H9 (cell line): Measurements from ENCODE around the gene RPGRIP1L. TPM values are rescaled to one million over a fixed set of nuclear protein-coding genes. Genes with fewer than 3 reads are reported as not detected.

Source experiments
- DNase-seq: peaks from one replicate; pipeline ENCODE4 v3.0.0-alpha.2; 2017
- H2AFZ ChIP-seq: one replicate; pipeline ENCODE4 v1.6.1; 2013; ENCODE audit warnings: mild to moderate bottlenecking, low read length, control low read depth, moderate library complexity
- H2AK5ac ChIP-seq: 2 replicates; pipeline ENCODE4 v1.6.1; 2013; ENCODE audit warnings: low read length, control low read depth, mixed read lengths; ENCODE audit not compliant: insufficient read length
- H2BK120ac ChIP-seq: one replicate; pipeline ENCODE4 v1.6.1; 2013; ENCODE audit warnings: low read depth, mild to moderate bottlenecking, low read length, control low read depth, inconsistent platforms; ENCODE audit not compliant: poor library complexity, severe bottlenecking
- H2BK12ac ChIP-seq: 2 replicates; pipeline ENCODE4 v1.6.1; 2013; ENCODE audit warnings: low read length, control low read depth, mixed read lengths, low read depth; ENCODE audit not compliant: insufficient read length
- H2BK15ac ChIP-seq: 2 replicates; pipeline ENCODE4 v1.6.1; 2013; ENCODE audit warnings: low read depth, low read length, control low read depth
- H2BK20ac ChIP-seq: one replicate; pipeline ENCODE4 v1.6.1; 2013; ENCODE audit warnings: low read depth, mild to moderate bottlenecking, low read length, control low read depth, inconsistent platforms; ENCODE audit not compliant: poor library complexity, severe bottlenecking
- H2BK5ac ChIP-seq: 2 replicates; pipeline ENCODE4 v1.6.1; 2013; ENCODE audit warnings: low read length, control low read depth, mixed read lengths; ENCODE audit not compliant: insufficient read length
- H3K14ac ChIP-seq: 2 replicates; pipeline ENCODE4 v1.6.1; 2013; ENCODE audit warnings: low read length, control low read depth; ENCODE audit not compliant: insufficient read depth
- H3K18ac ChIP-seq: 2 replicates; pipeline ENCODE4 v1.6.1; 2013; ENCODE audit warnings: low read depth, mild to moderate bottlenecking, mixed read lengths, low read length, control low read depth; ENCODE audit not compliant: insufficient read length
- H3K23ac ChIP-seq: 2 replicates; pipeline ENCODE4 v1.6.1; 2013; ENCODE audit warnings: low read length, control low read depth, mixed read lengths, low read depth; ENCODE audit not compliant: insufficient read length
- H3K23me2 ChIP-seq: 2 replicates; pipeline ENCODE4 v1.6.1; 2013; ENCODE audit warnings: low read depth, mild to moderate bottlenecking, mixed read lengths, low read length, control low read depth; ENCODE audit not compliant: insufficient read length, poor library complexity, severe bottlenecking
- H3K27ac ChIP-seq: 2 replicates; pipeline ENCODE4 v1.5.1; 2013; ENCODE audit warnings: low read length, control low read depth, mixed read lengths, low read depth; ENCODE audit not compliant: insufficient read length
- H3K27me3 ChIP-seq: 2 replicates; pipeline ENCODE4 v1.6.1; 2013; ENCODE audit warnings: low read length, control low read depth, inconsistent platforms; ENCODE audit not compliant: insufficient read depth
- H3K4ac ChIP-seq: 2 replicates; pipeline ENCODE4 v1.6.1; 2013; ENCODE audit warnings: low read depth, mild to moderate bottlenecking, control low read depth, inconsistent platforms, low read length, moderate library complexity
- H3K4me1 ChIP-seq: 2 replicates; pipeline ENCODE4 v1.6.1; 2013; ENCODE audit warnings: low read length, control low read depth, inconsistent platforms; ENCODE audit not compliant: insufficient read depth
- H3K4me2 ChIP-seq: 2 replicates; pipeline ENCODE4 v1.6.1; 2013; ENCODE audit warnings: low read length, control low read depth, mixed read lengths; ENCODE audit not compliant: insufficient read length, insufficient read depth
- H3K56ac ChIP-seq: 2 replicates; pipeline ENCODE4 v1.6.1; 2013; ENCODE audit warnings: low read depth, mild to moderate bottlenecking, mixed read lengths, low read length, control low read depth; ENCODE audit not compliant: insufficient read length
- H3K79me1 ChIP-seq: 2 replicates; pipeline ENCODE4 v1.6.1; 2013; ENCODE audit warnings: low read depth, mild to moderate bottlenecking, moderate library complexity, low read length, control low read depth, inconsistent platforms; ENCODE audit not compliant: insufficient read depth, poor library complexity, severe bottlenecking
- H3K79me2 ChIP-seq: 2 replicates; pipeline ENCODE4 v1.6.1; 2013; ENCODE audit warnings: low read length, control low read depth, inconsistent platforms; ENCODE audit not compliant: insufficient read depth
- H3K9ac ChIP-seq: 2 replicates; pipeline ENCODE4 v1.6.1; 2013; ENCODE audit warnings: low read length, control low read depth, mixed read lengths; ENCODE audit not compliant: insufficient read length; ENCODE audit errors: extremely low read depth
- H3K9me3 ChIP-seq: one replicate; pipeline ENCODE4 v1.6.1; 2013; ENCODE audit warnings: low read depth, low read length, inconsistent platforms; ENCODE audit not compliant: control insufficient read depth
- H3T11ph ChIP-seq: one replicate; pipeline ENCODE4 v1.6.1; 2013; ENCODE audit warnings: mild to moderate bottlenecking, low read length, control low read depth, inconsistent platforms
- H4K20me1 ChIP-seq: one replicate; pipeline ENCODE4 v1.6.1; 2013; ENCODE audit not compliant: control insufficient read depth, insufficient read length, insufficient read depth
- H4K5ac ChIP-seq: 2 replicates; pipeline ENCODE4 v1.6.1; 2013; ENCODE audit warnings: low read depth, mild to moderate bottlenecking, mixed read lengths, low read length, control low read depth; ENCODE audit not compliant: insufficient read length
- H4K8ac ChIP-seq: replicated peaks from 2 replicates; pipeline ENCODE4 v1.6.1; 2013; ENCODE audit warnings: low read length, control low read depth, mixed read lengths, low read depth; ENCODE audit not compliant: insufficient read length
- H4K91ac ChIP-seq: 2 replicates; pipeline ENCODE4 v1.6.1; 2013; ENCODE audit warnings: low read depth, mild to moderate bottlenecking, moderate library complexity, mixed read lengths, low read length, control low read depth; ENCODE audit not compliant: insufficient read length
- H3K27ac Mint-ChIP-seq, 3 experiments: 2 replicates in 2 of 3; 3 replicates in 1 of 3; pipeline ENCODE4 v1.8.0; 2020 to 2021; ENCODE audit warnings: mixed read lengths in 3 of 3, mild to moderate bottlenecking in 1 of 3, moderate library complexity in 1 of 3
- H3K27me3 Mint-ChIP-seq: 2 replicates; pipeline ENCODE4 v1.8.0; 2021; ENCODE audit warnings: low read depth, mild to moderate bottlenecking, moderate library complexity, mixed read lengths
- H3K36me3 Mint-ChIP-seq, 3 experiments: 2 replicates in 2 of 3; 3 replicates in 1 of 3; pipeline ENCODE4 v1.8.0; 2020 to 2021; ENCODE audit warnings: low read depth in 3 of 3, mixed read lengths in 3 of 3; ENCODE audit not compliant: insufficient read depth in 1 of 3
- H3K4me1 Mint-ChIP-seq, 2 experiments: 2 replicates each; pipeline ENCODE4 v1.8.0; 2020; ENCODE audit warnings: mixed read lengths in 2 of 2
- H3K4me3 Mint-ChIP-seq, 2 experiments: 2 replicates in 1 of 2; 3 replicates in 1 of 2; pipeline ENCODE4 v1.8.0; 2020 to 2021; ENCODE audit warnings: mild to moderate bottlenecking in 2 of 2, mixed read lengths in 2 of 2, moderate library complexity in 1 of 2
- H3K9me3 Mint-ChIP-seq, 2 experiments: 2 replicates in 1 of 2; 3 replicates in 1 of 2; pipeline ENCODE4 v1.8.0; 2020; ENCODE audit warnings: mild to moderate bottlenecking in 2 of 2, mixed read lengths in 2 of 2, moderate library complexity in 1 of 2
- WGBS: extraction: QIAGEN DNeasy Blood & Tissue Kit; methylation state at CpG from one replicate; pipeline ENCODE4 v1.1.7; 2013; ENCODE audit warnings: missing lambda C conversion rate, low lambda C conversion rate, mixed read lengths; ENCODE audit not compliant: insufficient read length; ENCODE audit errors: extremely low coverage; 5-methylcytosine and 5-hydroxymethylcytosine counted together
- total RNA-seq: library from RNA; stranded (reverse); gene quantifications from 2 replicates; pipeline ENCODE4 v1.2.1, GENCODE V29; 2021
- TF ChIP-seq, protein P1 (sequence below): fragments of 200-600 bp; sonication (generic); conservative IDR thresholded peaks from 3 replicates; pipeline ENCODE4 v1.8.0; 2021; ENCODE audit warnings: antibody characterized with exemption, mild to moderate bottlenecking

The RPGRIP1L gene
- total RNA-seq, 1 experiment from 2014 or later: 11.7 TPM

DNA sequence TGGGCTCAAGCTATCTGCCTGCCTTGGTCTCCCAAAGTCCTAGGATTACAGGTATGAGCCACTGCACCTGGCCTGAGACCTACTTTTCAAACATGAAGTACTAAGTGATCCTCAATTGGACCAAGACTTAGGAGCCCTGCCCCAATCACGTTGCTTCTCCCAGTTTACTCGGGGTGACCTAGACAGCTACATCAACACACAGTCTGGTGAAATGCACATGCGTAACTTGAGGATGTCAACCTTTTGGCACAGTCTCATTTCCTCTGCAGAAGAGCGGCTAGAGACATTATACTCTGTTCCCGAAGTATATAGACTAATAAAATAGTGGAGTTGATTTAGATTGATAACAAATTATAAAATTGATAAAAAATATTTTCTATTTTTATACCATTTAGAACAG, 17.4 kb upstream of the RPGRIP1L start:
- Histone ChIP-seq H3K9ac (no peak overlapping the region), H3K23ac (no peak overlapping the region), H3K56ac (no peak overlapping the region), H4K8ac (no peak overlapping the region), H3K4ac (no peak overlapping the region), H4K91ac (no peak overlapping the region), H3T11ph (no peak overlapping the region), H3K27ac (no peak overlapping the region), H3K14ac (no peak overlapping the region), H4K5ac (no peak overlapping the region), H4K20me1 (no peaks in the 10 kb centered on the region), H3K4me2 (no peak overlapping the region), H2BK15ac (no peak overlapping the region), H2BK20ac (no peak overlapping the region), H3K4me1 (no peaks in the 10 kb centered on the region), H2BK5ac (no peak overlapping the region), H2AK5ac (no peak overlapping the region), H3K9me3 (no peaks in the 10 kb centered on the region), H3K18ac (no peak overlapping the region), H3K79me1 (no peaks in the 10 kb centered on the region), H3K23me2 (no peaks in the 10 kb centered on the region), H3K79me2 (no peaks in the 10 kb centered on the region; the same call in 1 of the 2 replicates), H3K27me3 (no peaks in the 10 kb centered on the region), H2AFZ (no peak overlapping the region), H2BK12ac (no peak overlapping the region), H2BK120ac (no peak overlapping the region)
- Mint-ChIP-seq H3K27ac (no peak overlapping the region), H3K27me3 (no peaks in the 10 kb centered on the region), H3K4me1 (peaks cover 4 to 9% of the 10 kb centered on the region in 2 experiments; a peak in 3 of 4 replicates), H3K9me3 (no peaks in the 10 kb centered on the region), H3K4me3 (no peak overlapping the region), H3K36me3 (no peaks in the 10 kb centered on the region)
- TF ChIP-seq, protein P1, sequence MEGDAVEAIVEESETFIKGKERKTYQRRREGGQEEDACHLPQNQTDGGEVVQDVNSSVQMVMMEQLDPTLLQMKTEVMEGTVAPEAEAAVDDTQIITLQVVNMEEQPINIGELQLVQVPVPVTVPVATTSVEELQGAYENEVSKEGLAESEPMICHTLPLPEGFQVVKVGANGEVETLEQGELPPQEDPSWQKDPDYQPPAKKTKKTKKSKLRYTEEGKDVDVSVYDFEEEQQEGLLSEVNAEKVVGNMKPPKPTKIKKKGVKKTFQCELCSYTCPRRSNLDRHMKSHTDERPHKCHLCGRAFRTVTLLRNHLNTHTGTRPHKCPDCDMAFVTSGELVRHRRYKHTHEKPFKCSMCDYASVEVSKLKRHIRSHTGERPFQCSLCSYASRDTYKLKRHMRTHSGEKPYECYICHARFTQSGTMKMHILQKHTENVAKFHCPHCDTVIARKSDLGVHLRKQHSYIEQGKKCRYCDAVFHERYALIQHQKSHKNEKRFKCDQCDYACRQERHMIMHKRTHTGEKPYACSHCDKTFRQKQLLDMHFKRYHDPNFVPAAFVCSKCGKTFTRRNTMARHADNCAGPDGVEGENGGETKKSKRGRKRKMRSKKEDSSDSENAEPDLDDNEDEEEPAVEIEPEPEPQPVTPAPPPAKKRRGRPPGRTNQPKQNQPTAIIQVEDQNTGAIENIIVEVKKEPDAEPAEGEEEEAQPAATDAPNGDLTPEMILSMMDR: no peak
- DNase-seq: no peak
- no CpG with 5 or more reads among the region's 5 CpGs for WGBS
